HEK293 (cell line): ENCODE measurements around the gene ACAD8.

ENCODE experiments used
- BCL11A ChIP-seq: fragments of 450-650 bp; formaldehyde crosslinking; IDR thresholded peaks from 2 replicates; pipeline ENCODE4 v1.5.1; 2016; ENCODE audit warnings: low read depth, missing biosample characterization, missing genetic modification characterization
- KLF1 ChIP-seq: fragments of 450-650 bp; formaldehyde crosslinking; IDR thresholded peaks from 2 replicates; pipeline ENCODE4 v1.5.1; 2016; ENCODE audit warnings: missing biosample characterization, missing genetic modification characterization
- MYNN ChIP-seq: fragments of 450-650 bp; formaldehyde crosslinking; IDR thresholded peaks from 2 replicates; pipeline ENCODE4 v1.5.1; 2016; ENCODE audit warnings: missing biosample characterization, missing genetic modification characterization, borderline replicate concordance
- SETDB1 ChIP-seq: IDR thresholded peaks from one replicate; pipeline ENCODE4 v1.6.1; 2017; ENCODE audit warnings: mild to moderate bottlenecking, low read length, moderate library complexity, mixed read lengths; ENCODE audit not compliant: insufficient read length
- TCF7L2 ChIP-seq: IDR thresholded peaks from 2 replicates; pipeline ENCODE4 v1.6.1; 2011; ENCODE audit warnings: low read depth, mild to moderate bottlenecking, inconsistent platforms, low read length, moderate library complexity, borderline replicate concordance
- ZNF19 ChIP-seq: fragments of 450-650 bp; formaldehyde crosslinking; IDR thresholded peaks from 2 replicates; pipeline ENCODE4; 2016; ENCODE audit warnings: missing biosample characterization, missing genetic modification characterization, low read depth
- ZNF391 ChIP-seq: fragments of 450-650 bp; formaldehyde crosslinking; IDR thresholded peaks from 2 replicates; pipeline ENCODE4 v1.5.1; 2016; ENCODE audit warnings: low read depth, missing biosample characterization, missing genetic modification characterization, borderline replicate concordance
- ZNF514 ChIP-seq: fragments of 450-650 bp; formaldehyde crosslinking; IDR thresholded peaks from 2 replicates; pipeline ENCODE4 v1.5.1; 2016; ENCODE audit warnings: missing biosample characterization, missing genetic modification characterization
- TF ChIP-seq, protein P1 (sequence below): fragments of 450-650 bp; formaldehyde crosslinking; IDR thresholded peaks from 2 replicates; pipeline ENCODE4 v1.5.1; 2016; ENCODE audit warnings: missing biosample characterization, missing genetic modification characterization
- TF ChIP-seq, protein P2 (sequence below): fragments of 450-650 bp; formaldehyde crosslinking; IDR thresholded peaks from 2 replicates; pipeline ENCODE4 v1.5.1; 2016; ENCODE audit warnings: missing biosample characterization, missing genetic modification characterization

DNA sequence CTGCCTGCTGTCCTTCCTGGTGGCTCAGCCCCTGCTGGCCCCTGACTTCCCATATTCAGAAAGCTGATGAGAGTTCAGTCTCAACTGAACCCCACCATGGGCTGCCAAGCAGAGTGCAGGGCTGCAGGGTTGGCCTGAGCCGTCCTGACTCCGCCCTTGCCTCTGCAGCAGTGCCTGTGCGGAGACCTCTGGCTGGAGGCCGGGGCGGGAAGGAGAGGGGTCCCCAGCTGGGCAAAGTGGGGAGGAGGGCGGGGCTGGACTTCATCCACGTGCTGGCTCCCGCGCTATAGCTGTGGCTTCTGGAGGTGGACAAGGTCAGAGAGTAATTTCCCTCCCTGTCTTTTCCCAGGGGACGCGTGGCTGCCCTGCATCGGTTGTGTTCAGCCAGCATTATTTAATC is 36.4 kb downstream of the ACAD8 start:
- no peak for TF ChIP-seq BCL11A (tag by site-specific recombination)
- TF ChIP-seq ZNF19, result no peak
- TF ChIP-seq, protein P1, sequence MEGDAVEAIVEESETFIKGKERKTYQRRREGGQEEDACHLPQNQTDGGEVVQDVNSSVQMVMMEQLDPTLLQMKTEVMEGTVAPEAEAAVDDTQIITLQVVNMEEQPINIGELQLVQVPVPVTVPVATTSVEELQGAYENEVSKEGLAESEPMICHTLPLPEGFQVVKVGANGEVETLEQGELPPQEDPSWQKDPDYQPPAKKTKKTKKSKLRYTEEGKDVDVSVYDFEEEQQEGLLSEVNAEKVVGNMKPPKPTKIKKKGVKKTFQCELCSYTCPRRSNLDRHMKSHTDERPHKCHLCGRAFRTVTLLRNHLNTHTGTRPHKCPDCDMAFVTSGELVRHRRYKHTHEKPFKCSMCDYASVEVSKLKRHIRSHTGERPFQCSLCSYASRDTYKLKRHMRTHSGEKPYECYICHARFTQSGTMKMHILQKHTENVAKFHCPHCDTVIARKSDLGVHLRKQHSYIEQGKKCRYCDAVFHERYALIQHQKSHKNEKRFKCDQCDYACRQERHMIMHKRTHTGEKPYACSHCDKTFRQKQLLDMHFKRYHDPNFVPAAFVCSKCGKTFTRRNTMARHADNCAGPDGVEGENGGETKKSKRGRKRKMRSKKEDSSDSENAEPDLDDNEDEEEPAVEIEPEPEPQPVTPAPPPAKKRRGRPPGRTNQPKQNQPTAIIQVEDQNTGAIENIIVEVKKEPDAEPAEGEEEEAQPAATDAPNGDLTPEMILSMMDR (tag by site-specific recombination), result no peak
- TF ChIP-seq, protein P2, sequence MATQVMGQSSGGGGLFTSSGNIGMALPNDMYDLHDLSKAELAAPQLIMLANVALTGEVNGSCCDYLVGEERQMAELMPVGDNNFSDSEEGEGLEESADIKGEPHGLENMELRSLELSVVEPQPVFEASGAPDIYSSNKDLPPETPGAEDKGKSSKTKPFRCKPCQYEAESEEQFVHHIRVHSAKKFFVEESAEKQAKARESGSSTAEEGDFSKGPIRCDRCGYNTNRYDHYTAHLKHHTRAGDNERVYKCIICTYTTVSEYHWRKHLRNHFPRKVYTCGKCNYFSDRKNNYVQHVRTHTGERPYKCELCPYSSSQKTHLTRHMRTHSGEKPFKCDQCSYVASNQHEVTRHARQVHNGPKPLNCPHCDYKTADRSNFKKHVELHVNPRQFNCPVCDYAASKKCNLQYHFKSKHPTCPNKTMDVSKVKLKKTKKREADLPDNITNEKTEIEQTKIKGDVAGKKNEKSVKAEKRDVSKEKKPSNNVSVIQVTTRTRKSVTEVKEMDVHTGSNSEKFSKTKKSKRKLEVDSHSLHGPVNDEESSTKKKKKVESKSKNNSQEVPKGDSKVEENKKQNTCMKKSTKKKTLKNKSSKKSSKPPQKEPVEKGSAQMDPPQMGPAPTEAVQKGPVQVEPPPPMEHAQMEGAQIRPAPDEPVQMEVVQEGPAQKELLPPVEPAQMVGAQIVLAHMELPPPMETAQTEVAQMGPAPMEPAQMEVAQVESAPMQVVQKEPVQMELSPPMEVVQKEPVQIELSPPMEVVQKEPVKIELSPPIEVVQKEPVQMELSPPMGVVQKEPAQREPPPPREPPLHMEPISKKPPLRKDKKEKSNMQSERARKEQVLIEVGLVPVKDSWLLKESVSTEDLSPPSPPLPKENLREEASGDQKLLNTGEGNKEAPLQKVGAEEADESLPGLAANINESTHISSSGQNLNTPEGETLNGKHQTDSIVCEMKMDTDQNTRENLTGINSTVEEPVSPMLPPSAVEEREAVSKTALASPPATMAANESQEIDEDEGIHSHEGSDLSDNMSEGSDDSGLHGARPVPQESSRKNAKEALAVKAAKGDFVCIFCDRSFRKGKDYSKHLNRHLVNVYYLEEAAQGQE (tag by site-specific recombination), result no peak
- TF ChIP-seq ZNF391 (tag by site-specific recombination), result no peak
- TF ChIP-seq MYNN (tag by site-specific recombination), result no peak
- TF ChIP-seq TCF7L2, result no peak
- TF ChIP-seq SETDB1, result no peak
- TF ChIP-seq ZNF514 (tag by site-specific recombination), result no peak
- TF ChIP-seq KLF1 (tag by site-specific recombination), result no peak
